NT2/D1 (cell line): ENCODE data around the gene OR51E2.

Source experiments
- YY1 ChIP-seq: IDR thresholded peaks from 2 replicates; pipeline ENCODE4 v1.6.1; 2011; ENCODE audit not compliant: insufficient read length, insufficient read depth
- ZNF274 ChIP-seq: IDR thresholded peaks from 2 replicates; pipeline ENCODE4 v1.6.1; 2011; ENCODE audit warnings: mild to moderate bottlenecking, low read depth, low read length

- TF ChIP-seq ZNF274 (no peak), YY1 (no peak)
Observed at GRCh38 chr11:4665424-4665823, 32.2 kb downstream of the OR51E2 start.
